Gastrocnemius medialis (tissue), 4 donors: ENCODE measurements around the gene FGD4.

Source experiments
- POLR2A ChIP-seq, 2 donors: fragments of 450-650 bp; IDR thresholded peaks; one replicate each; pipeline ENCODE4 v1.6.1; 2017; ENCODE audit warnings: antibody characterized with exemption in 2 of 2, mild to moderate bottlenecking in 2 of 2, moderate library complexity in 2 of 2
- TF ChIP-seq, protein P1 (sequence below), 5 experiments: fragments of 450-650 bp in 3 of 5; fragments of 200-600 bp in 2 of 5; sonication (generic) in 2 of 5; IDR thresholded peaks in 4 of 5; conservative IDR thresholded peaks in 1 of 5; 1 replicate in 4 of 5; 2 replicates in 1 of 5; pipeline ENCODE4 v1.5.1; 2016 to 2019; ENCODE audit warnings: antibody characterized with exemption in 5 of 5, mild to moderate bottlenecking in 3 of 5, moderate library complexity in 3 of 5

DNA sequence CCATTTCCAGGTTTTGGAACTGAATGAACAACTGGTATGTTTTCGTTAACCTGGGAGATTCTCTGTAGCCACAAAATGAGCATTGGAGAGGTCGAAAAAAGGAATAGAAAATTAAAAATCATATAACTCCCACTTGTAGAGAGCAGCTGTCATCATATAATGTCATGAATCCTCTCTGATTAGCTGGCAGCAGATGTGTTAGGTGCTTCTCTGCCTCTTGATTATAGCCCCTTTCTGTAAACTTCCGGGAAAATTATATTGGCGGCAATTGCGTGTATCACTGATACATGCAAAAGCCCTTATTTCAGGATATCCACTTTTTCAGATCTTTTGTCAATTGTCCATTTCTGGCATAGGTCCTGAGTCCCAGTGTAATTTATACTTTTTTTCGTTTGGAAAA lies 31.7 kb downstream of the FGD4 start:
- TF ChIP-seq POLR2A (IDR thresholded peaks at IDR 0.05) = no peak
- TF ChIP-seq, protein P1, sequence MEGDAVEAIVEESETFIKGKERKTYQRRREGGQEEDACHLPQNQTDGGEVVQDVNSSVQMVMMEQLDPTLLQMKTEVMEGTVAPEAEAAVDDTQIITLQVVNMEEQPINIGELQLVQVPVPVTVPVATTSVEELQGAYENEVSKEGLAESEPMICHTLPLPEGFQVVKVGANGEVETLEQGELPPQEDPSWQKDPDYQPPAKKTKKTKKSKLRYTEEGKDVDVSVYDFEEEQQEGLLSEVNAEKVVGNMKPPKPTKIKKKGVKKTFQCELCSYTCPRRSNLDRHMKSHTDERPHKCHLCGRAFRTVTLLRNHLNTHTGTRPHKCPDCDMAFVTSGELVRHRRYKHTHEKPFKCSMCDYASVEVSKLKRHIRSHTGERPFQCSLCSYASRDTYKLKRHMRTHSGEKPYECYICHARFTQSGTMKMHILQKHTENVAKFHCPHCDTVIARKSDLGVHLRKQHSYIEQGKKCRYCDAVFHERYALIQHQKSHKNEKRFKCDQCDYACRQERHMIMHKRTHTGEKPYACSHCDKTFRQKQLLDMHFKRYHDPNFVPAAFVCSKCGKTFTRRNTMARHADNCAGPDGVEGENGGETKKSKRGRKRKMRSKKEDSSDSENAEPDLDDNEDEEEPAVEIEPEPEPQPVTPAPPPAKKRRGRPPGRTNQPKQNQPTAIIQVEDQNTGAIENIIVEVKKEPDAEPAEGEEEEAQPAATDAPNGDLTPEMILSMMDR (IDR thresholded peaks at IDR 0.05 in 4 of 5, conservative IDR thresholded peaks at IDR 0.05 in 1 of 5) = no peak
